Heart left ventricle (tissue), 13 donors: ENCODE data around the gene IQGAP2.

Source experiments
- CTCF ChIP-seq, 12 donors: fragments of 200-600 bp; sonication (generic) in 4 of 12; IDR thresholded peaks; one replicate each; pipeline versions ENCODE4 v1.5.0 to v1.8.0; 2018 to 2022; ENCODE audit warnings: antibody characterized with exemption in 12 of 12, mild to moderate bottlenecking in 5 of 12
- POLR2A ChIP-seq, 2 donors: fragments of 450-650 bp; IDR thresholded peaks; one replicate each; pipeline ENCODE4 v1.6.1; 2017; ENCODE audit warnings: antibody characterized with exemption in 2 of 2, mild to moderate bottlenecking in 2 of 2, moderate library complexity in 2 of 2
- donor health status: ischemic (EF 13 %, LVEDD 7.1; RV severe dilation, severe dysfunction).
- donor health status: DM: no; HTN: yes; CAD: no.
- donor health status: DM: no; HTN: no; CAD: no.
- donor health status: ischemic (EF 25% LVEDD 6.9; RV normal size, moderate dysfunction).
- donor health status: ischemic (EF 25% LVEDD 5.7; RV mildly dilated, moderate dysfunction).
- donor health status: ischemic (EF 35%, LVEDD 5.7; RV mildly dilated, moderate dysfunction).
- donor health status: nonischemic (EF 11% LVEDD 7.7; RV severe dilation, severe dysfunction).
- donor health status: DM: yes; HTN: yes; CAD: no.
- donor health status: PGD.
- donor health status: ischemic (EF 29% LVEDD 5.4; RV normal size, mild dysfunction).
- donor health status: nonischemic (EF 23%, LVEDD 6.1; RV moderate dilation, normal function).

- no peak for TF ChIP-seq CTCF (IDR thresholded peaks at IDR 0.05)
- TF ChIP-seq POLR2A (IDR thresholded peaks at IDR 0.05), result no peak
Observed at GRCh38 chr5:76404223-76405211, 1.4 kb downstream of the IQGAP2 start.
